Measurements from ENCODE around the gene MRPS23.

- TF ChIP-seq CTCF (IDR thresholded peaks at IDR 0.05) (no peak), POLR2A (IDR thresholded peaks at IDR 0.05) (no peak)
Measured at GRCh38 chr17:57866723-57867122, 16.9 kb upstream of the MRPS23 start.
